NCI-H2196 treated with DMSO at 0.1 percent for 48 hours (cell line): ENCODE data around the gene NAA60.
A peak's percentile ranks its signal among the peaks of the same experiment; 100 is the strongest.

ENCODE experiments used
- DNase-seq: peaks from one replicate; lab custom pipeline; 2025; ENCODE audit not compliant: unreplicated experiment; lab: John Stamatoyannopoulos, UW

The NAA60 gene

DNA sequence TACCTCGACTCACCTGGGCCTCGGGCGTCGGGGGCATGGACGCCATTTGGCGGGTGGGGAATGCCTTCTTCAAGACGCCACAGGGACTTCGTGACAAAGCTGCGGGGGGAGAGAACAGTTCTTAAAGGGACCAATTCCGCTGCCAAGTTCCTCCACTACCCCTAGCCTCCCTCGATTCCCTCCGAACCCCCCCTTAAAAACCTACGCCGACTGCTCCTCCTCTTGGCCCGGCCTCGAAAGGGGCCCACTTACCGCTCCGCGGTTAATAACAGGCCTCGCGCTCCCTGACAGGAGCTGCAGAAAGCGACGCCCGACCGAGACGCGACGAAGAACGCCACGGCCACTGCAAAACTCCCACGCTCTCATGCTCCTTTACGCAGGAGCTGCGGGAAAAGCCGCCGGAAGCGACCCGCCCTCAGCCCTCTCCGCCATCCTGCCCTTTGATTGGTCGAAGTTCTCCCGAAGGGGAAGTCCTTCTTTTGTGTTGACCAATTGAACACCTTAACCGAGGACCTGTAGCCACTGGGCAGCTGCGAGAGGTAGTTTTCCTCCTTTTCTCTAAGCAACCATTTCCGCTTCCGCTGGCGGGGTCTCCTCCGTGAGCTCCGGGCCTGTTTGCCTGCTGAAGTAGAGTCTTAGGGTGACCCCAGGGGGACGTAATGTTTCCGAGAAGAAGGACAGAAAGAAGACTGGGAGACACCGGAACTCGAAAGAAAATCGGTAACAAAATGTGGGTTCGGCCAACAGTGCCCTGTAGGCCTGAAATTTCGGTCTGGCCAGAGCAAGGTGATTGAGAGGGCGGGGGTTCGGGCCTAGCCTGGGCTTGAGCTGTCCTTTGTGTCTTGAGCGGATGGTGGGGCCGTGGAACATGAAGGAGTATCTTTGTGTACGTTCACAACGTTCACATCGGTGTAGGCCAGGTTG, at the start of gene NAA60, which contains the start of gene ZNF597:
TSS of gene NAA60 (plus strand) at position 573 of the 924 bp plus-strand sequence. CDS start 32,548 bp downstream, outside the sequence.
TSS of gene ZNF597 (minus strand) at position 397 of the 924 bp plus-strand sequence. CDS start at position 46, 351 bp downstream.
- peak; percentile 84 for DNase-seq

DNA sequence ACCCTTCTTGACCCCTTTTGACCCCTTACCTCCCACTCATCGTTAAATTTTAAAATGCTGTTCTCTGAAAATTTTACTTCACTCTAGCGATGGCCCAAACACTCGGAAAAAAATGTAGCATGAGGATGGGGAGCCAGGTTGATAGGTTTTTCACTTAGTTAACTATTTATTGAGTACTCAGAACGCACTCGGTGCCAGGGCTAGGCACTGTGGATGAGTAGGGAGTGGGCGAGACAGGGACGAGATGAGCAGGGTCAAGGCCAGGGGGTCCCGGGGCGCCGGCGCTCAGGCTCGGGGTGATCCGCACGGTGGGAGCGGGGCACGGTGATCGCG, 43.1 kb upstream of the NAA60 start:
- no peak for DNase-seq

DNA sequence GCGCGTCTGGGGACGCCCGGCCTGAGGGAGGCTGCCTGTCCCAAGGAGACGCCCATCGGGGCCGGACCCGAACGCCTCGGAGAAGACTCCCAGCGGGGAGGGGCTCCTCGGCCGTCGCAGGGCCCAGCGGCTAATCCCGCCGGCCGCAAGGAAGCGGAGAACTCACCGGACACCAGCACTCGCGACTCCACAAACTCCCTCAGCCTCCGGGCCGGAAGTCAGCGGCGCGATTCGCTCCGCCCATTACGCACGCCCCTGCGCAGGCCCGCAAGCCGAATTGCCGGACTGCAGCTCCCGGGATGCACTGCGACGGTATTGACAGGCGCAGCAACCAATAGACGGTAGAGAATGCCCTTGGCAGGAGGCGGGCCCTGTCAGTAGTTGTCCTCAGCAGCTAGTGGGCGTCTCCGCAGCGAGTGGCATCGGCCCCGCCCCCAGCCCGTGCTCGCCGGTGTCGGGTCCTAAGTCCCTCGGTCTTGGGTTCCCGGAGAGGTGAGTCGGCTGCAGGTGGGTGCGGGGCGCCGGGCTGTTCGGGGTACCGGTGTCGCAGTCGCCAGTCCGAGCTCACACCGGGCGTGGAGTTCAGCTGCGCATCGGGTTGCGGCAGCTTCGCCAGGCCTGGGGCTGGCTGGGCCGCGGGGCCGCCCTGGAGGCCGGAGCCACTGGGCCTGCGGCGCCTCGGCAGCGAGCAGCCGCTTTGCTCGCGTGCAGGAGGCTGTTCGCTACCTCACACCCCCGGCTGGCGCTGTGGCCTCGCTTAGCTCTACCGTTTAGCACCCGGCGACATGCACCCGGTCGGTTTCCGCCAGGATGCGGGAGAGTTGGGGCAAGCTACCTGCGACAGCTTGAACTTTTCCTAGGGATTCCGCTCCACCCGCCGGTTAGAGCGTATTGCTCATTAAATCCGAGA, 42.4 kb upstream of the NAA60 start, which contains the start of the genes ZNF174 and ZSCAN32:
TSS of gene ZNF174 (plus strand) at position 437 of the 910 bp plus-strand sequence. CDS start 790 bp downstream, outside the sequence.
TSS of gene ZSCAN32 (minus strand) at position 226 of the 910 bp plus-strand sequence. CDS start 3,447 bp downstream, outside the sequence.
- peak; percentile 98 for DNase-seq

DNA sequence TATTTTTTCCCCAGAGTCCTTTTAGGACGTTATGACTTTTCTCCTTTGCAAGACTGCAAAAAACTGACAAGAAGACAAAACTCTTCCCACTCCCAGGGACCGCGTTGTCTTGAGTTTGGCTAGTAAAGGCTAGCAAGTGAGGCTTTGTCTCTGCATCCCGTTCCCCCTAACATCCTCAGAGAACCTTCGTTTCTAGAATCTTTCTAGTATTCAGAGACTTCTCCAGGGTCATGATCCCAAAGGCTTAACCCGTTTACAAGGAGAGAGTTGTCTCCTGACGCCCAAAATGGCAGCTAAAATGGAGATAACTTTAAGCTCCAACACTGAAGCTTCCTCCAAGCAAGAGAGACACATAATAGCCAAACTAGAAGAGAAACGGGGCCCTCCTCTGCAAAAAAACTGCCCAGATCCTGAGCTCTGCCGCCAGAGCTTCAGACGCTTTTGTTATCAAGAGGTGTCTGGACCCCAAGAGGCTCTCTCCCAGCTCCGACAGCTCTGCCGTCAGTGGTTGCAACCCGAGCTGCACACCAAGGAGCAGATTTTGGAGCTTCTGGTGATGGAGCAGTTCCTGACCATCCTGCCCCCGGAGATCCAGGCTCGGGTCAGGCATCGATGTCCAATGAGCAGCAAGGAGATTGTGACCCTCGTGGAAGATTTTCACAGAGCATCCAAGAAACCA, 41.6 kb upstream of the NAA60 start:
- DNase-seq = no peak

DNA sequence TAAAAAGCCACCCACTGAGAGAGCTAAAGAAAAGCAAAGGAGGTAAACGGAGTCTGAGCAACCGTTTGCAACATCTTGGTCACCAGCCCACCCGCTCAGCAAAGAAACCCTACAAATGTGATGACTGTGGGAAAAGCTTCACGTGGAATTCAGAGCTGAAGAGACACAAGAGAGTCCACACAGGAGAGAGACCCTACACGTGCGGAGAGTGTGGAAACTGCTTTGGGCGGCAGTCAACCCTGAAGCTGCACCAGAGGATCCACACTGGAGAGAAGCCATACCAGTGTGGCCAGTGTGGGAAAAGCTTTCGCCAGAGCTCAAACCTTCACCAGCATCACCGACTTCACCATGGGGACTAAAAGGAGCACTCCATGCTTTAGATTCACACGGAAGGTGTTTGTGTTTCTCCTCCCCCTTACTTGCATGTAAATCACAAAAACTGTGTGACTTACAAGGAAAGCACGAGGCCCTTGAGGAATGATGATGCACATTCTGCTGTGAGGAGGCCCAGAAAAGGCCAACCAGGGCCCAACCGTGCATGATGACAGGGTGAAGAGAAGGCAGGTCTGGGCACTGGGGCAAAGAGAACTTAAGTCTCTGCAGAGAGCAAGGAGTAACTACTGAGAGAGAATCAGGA, 34.8 kb upstream of the NAA60 start:
- no peak for DNase-seq

DNA sequence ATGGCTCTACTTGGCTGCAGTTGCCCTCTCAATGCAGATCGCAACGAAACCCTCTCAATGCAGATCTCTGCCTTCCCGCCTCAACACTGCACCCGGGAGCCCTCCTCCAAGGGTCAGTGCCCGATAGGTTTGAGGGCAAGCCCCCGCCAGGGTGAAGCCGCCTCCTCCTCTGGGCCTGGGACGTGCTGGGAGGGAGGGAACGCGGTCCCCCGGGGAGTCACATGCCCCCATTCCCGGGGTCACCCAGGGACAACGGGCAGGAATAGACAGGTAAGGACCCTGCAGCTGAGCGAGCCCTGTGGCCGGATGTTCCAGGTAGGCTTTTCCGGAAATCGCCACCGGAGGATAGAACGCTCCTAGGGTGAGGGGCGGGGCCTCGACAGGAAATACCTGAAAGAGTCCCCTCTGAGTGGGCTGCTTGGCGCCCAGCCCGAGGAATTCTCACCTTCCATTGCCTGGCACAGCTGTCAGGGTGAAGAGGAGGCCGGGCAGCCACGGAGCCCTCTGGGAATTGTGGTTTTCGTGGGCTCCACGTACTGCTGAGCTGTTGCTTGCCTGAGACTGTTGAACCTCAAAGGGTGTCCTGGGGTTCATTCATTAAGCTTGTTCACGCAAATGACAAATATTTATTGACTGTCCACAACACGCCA, 29.6 kb upstream of the NAA60 start:
- no peak for DNase-seq

DNA sequence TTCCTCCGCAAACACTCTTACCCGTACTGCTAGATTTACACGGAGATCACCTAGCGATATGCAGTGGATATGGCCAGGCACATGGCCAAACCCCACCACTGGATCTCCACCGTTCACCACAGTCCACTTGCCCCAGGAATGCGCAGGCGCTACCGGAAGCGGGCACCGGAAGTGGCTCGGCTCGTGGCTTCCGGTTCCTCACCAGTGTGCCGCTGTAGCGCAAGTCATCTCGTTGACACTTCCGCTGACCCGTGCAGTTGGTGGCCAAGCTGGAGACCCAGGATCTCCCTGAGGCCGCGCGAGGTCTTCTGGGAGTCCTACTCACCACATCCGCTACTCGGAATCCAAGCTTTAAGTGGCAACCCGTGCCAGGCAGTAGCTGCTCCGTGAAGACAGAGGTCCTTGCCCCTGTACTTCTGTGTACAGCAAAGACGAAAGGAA, 11.7 kb upstream of the NAA60 start:
- no peak for DNase-seq

DNA sequence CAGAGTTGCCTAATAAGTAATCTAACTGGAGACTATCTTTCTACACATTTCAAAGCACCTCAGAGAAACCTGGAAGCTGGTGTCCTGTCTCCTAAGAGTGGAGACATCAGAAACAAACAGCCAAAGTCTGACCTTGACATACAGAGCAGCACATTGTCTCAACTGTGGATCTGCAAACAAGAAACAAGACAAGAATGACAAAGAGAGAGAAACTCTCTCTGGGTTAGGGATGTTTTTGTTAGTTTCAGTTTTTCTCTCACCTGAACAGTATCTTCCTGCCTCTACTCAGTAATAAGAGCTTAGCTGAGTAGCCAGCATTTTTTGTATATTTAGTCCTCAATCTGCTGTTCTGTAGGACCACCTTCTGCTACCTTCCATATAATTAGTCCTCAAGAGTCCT, 9.1 kb upstream of the NAA60 start:
- DNase-seq = no peak

DNA sequence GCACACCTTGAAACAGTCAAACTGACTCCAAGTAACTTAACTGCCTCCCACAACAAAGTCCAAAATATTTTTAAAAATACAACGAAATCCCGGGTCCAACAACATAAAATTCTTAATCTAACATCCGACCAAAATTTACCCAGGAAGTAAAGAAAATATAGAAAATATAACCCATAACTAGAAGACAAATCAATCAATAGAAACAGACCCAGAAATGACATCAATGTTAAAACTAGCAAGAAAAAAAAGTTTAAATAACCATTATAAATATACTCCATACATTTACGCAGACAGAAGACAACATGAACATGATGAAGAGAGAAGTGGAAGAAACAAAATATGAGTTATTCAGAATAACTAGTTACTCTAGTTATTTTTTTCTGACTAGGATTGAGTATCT, 3.8 kb upstream of the NAA60 start:
- no peak for DNase-seq

DNA sequence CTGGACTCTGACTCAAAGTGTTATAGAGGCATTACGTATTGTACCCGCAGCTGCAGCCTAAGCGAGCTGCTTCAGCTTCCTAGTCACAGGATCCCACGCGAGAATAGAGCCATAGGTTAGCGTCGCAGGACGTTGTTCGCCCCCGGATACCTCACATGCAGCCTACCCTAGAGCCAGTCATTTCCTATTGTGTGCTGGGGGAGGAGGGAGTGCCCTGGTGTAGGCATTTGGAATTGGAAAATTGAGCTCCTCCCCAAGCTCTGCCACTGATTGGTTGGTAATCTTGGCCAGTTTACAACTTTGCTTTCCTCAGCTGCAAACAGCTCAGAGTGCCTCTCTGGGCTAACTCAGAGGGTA, 530 bp downstream of the NAA60 start:
- peak; percentile 11 for DNase-seq

DNA sequence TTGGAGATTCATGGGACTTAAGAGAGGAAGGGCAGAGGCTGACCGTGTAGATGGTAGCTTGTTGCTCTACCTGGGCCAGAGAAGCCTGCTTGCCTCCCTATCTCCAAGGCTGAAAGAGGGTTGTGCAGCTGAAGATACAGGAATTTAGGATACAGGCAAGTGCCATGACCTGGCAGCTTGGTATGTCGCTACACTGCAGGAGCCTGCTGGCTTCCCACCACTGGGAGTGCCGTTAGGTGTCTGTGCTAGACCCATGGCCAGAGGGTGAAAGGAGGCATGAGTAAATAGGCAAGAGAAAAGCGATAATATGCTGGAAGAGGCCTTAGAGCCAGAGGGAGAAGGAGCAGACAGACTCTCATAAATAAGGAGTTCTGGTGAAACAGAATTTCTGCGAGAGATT, 10.6 kb downstream of the NAA60 start:
- no peak for DNase-seq

DNA sequence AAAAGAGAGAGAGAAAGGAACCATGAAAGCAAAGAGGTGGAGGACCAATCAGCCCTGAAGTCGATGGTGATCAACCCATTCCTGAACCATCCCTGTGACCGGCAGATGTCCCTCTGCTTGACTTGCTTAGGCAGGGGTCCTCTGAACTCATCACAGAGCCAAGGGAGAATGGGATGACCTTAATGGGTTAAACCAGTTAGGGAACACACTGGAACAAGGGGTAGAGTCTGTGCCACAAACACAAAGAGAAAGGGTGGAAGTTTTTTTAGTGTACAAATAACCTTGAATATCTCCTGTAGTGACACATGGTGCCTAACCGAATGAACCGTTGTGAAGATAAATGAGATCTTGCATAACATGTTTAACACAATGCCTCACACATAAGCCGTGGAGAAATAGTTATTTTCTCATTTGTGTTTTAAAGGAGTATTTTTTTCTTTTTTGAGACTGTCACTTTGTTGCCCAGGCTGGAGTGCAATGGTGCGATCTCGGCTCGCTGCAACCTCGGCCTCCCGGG, 11.2 kb downstream of the NAA60 start:
- DNase-seq = no peak

DNA sequence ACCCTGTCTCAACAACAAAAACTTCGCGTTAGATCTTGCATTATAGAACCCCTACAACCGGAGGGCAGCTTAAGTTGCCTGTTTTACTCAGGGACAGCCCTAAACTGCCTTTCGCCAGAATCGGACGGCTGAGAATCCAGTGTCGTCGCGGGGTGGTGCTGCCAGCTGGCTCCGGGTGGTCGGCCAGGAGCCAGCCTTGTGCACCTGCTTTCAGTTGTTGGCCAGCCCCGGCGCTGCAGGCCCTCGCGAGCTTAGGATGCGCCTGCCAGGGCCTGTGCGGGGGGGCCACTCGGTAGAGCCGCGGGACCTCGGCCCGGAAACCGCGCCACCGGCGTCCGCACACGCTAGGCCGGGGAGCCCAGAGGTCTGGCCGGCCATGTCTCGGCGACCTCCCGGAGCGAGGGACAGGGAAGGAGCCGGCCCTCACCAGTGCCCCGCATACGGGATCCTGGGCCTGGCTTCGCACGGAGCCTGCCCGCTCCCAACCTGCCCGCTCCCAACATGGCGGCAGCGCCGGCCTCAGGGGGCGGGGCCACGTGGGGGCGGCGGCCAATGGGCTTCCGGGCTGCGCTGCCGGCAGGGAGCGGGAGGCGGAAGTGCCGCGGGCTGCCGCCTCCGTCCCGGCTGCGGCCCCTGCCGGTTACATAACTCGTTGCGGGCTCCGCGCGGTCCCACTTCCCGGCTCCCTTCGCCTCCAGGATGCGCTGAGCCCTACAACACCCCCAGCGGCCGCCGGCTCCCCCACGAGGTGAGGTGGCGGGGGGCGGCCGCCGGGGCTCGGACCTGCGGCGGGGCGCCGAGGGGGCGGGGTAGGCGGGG, 14.2 kb downstream of the NAA60 start:
- peak; percentile 90 for DNase-seq

DNA sequence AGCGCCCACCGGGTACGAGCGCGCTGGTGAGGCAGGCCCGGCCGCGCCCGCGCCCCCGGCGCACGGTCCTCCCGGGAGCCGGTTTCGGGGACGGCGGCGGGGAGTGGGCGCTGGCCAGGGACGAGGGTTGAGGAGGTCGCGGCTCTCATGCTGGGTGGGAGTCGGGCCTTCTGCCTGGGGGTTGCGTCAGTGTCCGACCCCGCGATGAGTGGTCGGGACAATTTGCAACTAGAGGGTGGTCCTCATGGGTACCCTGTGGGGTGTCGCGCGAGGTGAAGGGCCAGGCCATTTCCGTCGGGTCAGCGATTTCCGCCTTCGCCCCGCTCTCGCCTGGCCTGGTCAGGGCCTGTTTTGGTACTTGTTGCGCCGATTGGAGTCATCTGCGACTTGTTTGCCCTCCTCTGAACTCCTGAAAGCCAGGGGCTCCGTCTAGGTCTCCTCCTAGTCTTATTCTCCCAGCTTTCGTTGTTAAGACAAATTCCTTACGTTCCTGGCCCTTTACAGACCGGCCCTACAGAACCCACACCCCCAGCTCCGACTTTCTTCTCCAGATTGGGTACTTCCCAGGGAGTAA, 14.9 kb downstream of the NAA60 start:
- DNase-seq = no peak

DNA sequence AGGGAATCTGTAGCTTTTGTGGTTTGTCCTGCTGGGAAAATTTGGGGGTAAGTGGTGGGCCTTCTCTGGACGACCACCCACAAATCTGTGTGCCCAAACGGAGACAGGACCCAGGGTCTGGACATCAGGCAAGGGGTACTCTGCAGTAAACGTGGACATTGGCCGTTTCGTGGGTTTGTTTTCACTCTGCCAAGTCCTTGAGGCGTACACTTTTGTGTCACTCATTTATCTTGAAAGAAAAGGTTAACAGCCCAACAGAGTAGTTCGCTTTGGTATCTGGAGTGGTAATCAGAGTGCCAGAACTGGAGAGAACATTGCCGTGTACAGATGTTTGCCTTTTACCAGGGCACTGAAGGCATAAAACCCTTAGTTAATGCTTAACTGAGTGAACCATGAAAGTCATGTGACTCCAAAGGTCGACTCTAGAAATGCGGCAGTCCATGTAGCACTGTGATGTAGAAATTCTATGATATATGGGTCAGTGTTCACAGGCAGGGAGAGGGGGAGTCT, 15.4 kb downstream of the NAA60 start:
- no peak for DNase-seq

DNA sequence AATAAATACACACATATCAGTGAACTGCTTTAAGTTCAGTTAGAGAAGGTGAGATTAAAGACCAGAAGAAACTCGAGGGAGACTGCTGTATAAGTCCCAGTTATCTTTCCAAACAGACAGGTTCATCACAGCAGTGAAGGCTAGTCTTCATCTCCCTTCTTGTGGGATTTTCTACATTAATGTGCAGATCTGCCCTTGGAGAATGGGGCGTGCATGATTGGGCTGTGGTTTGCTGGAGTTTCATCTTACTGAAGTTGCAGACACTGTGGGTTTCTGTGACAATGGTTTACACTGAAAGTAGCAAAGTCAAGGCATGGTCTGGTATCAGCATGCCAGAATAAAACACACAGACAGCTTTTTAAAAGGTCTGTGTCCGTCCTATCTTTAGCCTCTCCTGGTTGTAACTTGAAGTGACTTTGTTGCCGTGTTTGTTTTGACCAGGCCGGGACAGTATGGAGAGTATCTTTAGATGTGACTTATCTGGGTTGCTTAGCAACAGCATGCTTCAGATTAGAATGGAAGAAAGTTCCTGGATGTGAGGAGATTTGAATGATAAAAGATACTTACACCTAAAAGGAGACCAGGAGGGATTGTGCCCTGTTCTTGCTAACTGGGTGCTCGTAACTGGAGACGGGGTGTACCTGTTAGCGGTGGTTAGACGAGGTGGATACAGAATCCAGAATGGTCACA, 16.1 kb downstream of the NAA60 start:
- DNase-seq = no peak

DNA sequence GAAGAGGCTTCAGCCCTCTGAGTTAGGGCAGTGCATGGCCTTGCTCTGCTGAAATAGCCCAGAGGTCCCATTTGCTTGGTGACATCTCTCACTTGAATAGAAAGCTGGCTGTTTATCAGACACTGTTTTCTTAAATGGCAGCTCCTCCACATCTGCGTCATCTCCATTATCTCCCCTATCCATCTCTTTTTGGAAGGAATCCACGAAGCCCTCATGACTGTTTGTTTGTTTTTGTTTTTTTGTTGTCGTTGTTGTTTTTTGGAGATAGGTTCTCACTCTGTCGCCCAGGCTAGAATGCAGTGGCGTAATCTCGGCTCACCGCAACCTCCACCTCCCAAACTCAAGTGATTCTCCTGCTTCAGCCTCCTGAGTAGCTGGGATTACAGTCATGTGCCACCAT, 16.6 kb downstream of the NAA60 start:
- no peak for DNase-seq

DNA sequence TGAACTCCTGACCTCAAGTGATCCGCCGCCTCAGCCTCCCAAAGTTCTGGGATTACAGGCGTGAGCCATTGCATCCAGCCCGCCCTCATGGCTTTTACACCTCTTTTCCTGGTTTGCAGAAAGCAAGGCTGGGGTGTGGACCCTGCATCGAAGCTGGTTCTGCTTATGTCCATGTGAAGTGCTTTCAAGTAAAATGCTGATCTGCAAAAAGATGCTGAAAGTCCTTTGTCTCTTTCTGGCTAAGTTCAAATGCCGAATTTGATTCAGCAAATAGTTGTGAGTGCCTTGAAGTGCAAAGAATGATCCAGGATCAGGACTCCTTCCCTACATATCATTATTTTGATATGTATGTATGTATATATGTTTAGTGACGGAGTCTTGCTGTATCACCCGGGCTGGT, 17.1 kb downstream of the NAA60 start:
- no peak for DNase-seq
